Measurements from ENCODE around the gene IL1F10. TPM values are rescaled to one million over a fixed set of nuclear protein-coding genes. Genes with fewer than 3 reads are reported as not detected.
A peak's percentile ranks its signal among the peaks of the same experiment; 100 is the strongest.

IL1F10 gene
- total RNA-seq, 1 experiment from 2014 or later: not detected

DNA sequence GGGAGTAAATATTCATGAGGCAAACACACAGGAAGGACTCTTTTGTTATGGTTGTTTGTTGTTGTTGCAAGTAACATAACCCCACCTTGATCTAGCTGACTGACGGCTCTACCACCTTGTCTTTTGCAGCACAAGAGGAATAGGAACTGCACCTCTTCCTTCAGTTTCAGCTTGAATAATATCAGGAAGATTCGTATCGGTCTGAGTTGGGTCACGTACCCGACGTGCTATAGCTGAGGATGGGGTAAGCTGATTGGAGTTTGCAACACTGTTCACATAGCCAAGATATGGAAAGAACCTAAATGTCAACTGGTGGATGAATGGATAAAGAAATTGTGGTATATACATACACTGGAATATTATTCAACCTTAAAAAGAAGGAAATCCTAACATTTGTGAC, 45.1 kb downstream of the IL1F10 start:
- DNase-seq (ENCODE audit: low read depth): no peak

DNA sequence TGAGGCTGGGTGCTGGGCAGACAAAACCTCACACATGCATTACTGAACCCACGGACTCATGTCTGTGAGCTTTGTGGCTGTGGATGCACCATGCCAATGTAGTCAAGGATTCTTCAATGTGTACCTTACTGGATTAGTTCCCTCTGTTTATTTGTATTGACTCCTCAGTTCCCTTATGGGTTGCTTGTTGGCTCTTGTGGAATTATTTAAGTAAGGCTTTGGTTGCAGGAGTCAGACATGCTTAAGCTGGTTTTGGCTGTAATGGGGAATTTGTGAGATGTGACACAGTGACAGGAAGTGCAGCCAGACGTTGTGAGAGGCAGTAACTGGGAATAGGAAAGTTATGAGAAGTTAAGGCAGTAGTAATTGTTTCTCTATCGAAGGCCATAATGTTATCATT, 46.0 kb downstream of the IL1F10 start:
- no peak for DNase-seq (ENCODE audit: low read depth)

DNA sequence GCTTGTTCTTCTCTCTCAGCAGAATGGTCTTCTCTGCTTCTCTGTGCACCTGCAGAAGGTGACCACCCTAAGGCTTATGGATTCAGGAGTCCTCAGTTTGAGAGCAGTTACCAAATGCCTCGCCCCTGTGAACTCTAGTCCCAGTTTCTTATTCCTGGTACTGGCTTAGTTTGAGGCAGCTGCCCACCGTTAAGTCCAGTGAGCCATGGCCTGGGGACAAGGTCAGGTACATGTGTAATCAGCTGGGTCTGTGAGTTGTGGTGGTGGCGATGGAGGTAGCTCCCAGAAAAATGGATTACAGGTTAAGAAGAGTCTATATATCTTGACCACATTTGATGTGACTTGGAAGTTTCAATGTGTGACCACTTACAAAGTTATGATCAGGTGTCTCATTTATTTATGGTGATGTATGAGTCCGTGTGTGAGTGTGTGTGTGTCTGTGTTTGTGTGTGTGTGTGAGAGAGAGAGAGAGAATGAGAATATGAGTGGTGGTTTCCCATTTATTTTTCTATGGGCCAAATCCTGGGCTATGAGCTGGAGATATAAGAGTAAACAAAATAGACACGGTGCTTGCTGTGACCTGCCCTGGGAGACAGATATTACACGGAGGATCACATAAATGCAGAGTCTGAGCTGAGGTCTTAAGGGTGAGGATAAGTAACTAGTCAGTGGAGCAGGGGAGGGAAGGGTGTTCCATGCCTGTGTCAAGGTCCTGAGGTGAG, 46.6 kb downstream of the IL1F10 start:
- no peak for DNase-seq (ENCODE audit: low read depth)

DNA sequence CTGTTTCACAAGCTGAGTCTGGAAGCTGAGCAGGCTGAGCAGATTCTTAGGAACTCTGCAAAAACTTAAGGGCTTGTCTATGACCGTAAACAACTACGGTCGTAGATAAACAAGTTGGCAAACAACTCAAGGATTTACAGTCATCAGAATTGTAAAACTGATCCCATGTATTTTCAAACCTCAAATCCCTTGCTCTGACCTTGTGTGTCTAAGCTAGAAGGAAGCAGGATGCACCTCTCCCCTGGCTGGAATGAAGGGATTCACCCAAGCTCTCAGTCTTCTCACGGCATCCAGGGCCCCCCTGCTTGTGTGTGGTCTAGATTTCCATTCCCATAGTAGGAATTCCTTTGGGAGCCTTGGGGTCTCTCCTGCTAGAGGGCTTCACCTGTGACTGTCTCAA, 47.2 kb downstream of the IL1F10 start:
- DNase-seq (ENCODE audit: low read depth): no peak

DNA sequence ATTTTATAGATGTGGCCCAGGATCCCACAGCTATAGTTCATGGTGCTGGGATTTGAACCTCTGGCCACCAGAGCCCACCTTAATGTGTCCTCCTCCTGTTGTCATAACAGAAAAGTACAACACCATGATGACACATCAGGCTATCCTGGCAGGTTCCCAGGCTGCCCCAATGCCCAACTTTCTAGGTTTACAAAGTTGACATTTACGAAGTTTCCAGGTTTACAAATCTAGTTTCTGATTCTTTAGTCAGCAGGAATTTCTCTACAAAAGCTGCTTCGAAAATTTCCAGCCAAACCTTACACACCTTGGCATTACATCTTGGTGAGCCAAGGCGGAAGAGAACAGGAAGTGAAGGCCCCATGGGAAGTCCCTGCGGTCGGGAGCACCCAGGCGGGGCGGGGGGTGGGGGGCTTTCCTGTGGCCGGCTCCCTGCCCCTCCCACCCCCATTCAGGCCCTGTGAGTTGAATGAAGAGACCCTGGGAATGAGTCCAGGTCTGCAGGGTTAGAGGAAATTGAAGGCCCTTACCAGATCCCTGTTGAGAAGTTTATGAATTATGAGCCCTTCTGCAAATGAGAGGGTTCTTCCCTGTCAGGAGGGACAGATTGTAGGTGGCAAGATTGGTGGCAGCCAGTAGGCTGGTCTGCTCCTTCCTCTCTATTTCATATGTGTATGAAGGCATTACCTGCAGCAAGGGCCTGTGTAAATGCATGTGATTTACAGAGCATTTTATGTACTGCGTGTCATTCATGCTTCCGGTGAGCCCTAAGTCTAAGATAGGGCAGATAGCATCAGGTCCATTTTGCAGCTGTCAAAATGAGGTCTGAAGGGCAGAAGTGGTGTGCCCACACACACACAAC, 48.6 kb downstream of the IL1F10 start:
- peak; percentile 41 for DNase-seq (ENCODE audit: low read depth)

DNA sequence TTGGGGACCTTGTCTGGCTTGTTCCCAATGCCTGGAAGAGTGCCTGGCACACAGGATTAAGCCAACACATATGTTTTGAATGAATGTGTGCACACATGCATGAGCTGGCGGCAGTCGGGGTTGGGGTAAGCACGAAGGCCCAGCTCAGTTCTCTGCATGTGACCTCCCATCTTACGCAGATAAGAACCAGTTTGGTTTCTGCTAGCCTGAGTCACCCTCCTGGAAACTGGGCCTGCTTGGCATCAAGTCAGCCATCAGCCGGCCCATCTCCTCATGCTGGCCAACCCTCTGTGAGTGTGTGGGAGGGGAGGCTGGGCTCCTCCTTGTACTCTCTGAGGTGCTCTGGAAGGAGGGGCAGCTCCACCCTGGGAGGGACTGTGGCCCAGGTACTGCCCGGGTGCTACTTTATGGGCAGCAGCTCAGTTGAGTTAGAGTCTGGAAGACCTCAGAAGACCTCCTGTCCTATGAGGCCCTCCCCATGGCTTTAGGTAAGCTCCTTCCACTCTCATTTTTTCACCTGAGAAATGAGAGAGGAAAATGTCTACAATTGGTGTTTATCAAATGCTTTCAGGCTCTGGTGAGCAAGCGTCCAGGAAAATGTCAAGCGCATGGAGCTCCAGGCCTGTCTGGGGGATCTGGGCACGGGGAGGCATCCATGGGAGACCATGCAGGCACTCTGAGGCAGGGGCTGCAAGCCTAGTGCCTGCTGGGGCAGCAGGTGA, 49.9 kb downstream of the IL1F10 start:
- DNase-seq (ENCODE audit: low read depth): peak; percentile 97

DNA sequence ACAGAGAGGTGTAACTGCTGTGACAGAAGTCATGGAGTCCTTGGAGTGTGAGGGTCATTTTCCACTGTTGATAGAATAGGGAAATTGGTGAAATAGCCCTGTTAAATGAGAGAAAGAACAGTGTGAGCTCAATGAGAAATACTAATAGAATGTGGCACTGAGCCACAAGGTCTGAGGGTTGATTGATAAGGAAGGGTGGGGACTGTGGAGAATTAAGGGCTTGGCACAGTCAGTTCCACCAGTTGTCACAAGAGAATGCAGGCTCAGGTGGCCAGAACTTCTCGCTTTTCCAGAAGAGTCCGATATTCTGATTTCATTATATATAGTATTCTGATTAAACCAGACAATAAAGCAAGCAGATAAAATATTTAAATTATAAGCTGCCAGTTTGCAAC, 50.5 kb downstream of the IL1F10 start:
- no peak for DNase-seq (ENCODE audit: low read depth)

DNA sequence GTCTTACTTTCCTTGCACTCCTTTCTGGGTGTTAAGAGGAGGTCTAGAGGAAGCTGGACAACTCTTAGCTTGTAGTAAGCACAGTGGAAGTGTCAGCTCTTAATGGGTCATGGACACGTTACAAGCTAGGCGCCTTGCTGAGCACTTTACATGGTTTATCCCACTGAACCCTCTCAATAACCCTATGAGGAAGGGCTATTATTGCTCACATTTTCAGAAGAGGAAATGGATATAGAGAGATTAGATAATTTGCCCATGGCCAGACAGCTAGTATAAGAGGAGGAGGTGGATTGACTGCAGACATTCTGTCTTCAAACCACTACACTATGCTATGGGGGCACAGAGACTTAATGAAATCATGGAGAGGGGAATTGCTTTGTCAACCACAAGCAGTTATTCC, 51.3 kb downstream of the IL1F10 start:
- DNase-seq (ENCODE audit: low read depth): no peak

DNA sequence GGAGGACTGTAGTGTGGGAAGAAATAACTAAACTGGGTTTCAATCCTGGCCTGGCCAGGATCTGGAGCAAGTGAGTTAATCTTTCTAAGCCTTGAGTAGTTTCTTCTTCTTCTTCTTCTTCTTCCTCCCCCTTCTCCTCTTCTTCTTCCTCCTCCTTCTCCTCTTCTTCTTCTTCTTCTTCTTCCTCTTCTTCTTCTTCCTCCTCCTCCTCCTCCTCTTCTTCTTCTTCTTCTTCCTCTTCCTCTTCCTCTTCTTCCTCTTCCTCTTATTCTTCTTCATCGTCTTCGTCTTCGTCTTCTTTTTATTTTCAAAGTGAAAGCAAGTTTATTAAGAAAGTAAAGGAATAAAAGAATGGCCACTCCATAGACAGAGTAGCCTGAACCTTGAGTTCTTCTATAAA, 53.1 kb downstream of the IL1F10 start:
- no peak for DNase-seq (ENCODE audit: low read depth)

DNA sequence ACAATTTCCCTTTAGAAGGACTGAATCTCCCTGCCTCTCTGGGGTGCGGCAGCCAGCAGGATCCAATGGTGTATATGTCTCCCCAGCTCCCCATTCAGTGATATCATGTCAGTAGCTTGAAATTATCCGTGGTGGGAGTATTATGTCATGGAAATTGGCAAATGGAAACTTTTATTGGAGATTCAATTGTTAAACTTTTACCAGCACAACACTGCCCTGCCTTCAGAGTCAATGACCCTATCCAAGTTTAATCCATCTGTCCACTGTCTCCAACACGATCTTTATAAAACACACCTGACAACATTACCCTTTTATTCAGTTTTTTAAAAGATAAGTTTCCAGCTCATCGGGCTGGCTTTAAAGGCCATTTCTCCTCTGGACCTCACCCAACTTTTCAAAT, 54.6 kb downstream of the IL1F10 start:
- no peak for DNase-seq (ENCODE audit: low read depth)

DNA sequence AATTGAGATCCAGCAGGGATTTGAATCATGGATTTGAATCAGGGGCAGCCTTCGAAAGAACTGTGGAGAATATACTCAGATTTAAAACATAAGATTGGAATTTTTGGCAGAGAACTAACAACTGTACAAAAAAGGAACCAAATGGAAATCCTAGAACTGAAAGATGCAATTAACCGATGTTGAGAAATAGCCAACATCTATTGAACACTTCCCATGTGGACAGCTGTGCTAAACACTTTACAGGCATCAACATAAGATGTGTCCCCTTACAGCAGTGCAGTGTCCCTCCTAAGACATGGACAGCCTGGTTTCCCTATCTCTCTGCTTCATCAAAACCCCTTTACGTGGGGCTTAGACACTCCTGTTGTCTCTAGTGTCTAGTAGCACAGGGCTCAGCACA, 56.0 kb downstream of the IL1F10 start:
- no peak for DNase-seq (ENCODE audit: low read depth)

DNA sequence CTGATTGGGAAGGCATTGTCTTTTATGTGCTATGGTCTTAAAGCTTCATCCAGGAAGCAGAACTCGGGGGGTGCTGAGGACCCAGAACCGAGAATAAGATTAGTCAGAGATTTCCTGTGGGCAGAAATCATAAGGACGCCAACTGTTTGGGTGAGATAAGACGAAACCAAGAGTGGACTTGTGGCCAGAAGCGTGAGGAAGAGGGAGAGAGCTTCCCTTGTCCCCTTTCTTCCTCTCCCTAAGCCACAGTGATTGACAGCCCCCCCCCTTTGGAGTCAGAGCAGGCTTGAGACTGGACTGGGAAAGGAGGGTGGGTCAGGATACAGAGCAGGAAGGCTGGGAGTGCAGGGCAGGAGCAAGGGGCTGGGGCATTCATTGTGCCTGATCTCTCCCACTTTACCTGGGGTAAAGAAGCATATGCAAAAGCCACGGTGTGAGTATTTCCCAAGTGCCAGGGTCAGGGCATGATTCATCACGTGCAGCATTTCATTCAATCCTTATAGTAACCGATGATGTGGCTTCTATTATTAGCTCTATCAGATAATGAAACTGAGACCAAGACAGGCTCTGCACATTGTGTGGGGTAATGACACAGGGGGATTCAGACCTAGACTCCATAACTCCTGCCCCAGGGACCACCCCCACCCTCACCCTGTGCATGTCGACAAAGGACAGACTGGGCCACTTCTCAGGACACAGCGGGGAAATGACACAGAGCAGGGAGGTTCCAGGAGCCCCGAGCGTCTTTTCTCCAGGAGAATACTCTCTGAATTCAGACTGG, 56.6 kb downstream of the IL1F10 start:
- DNase-seq (ENCODE audit: low read depth): peak; percentile 50

Other genes with a start within 250 kb of the IL1F10 start
- gene IL1B, start 231.2 kb upstream of the IL1F10 start, total RNA-seq (2014; rRNA removed; shearing (Covaris generic)): 57.5 and 71.6 TPM in 2 replicates
- 0.36 and 0.49 TPM in 2 replicates for gene IL37, start 156.8 kb upstream of the IL1F10 start, total RNA-seq (2014; rRNA removed; shearing (Covaris generic))
- 0.24 and 0.59 TPM in 2 replicates for gene IL36G, start 90.0 kb upstream of the IL1F10 start, total RNA-seq (2014; rRNA removed; shearing (Covaris generic))
- not detected in 2 replicates for gene IL36A, start 62.5 kb upstream of the IL1F10 start, total RNA-seq (2014; rRNA removed; shearing (Covaris generic))
- gene IL36B, start 15.1 kb upstream of the IL1F10 start, total RNA-seq (2014; rRNA removed; shearing (Covaris generic)): not detected in 2 replicates
- not detected in 2 replicates for gene IL36RN, start 8.8 kb upstream of the IL1F10 start, total RNA-seq (2014; rRNA removed; shearing (Covaris generic))
- gene IL1RN, start 59.6 kb downstream of the IL1F10 start, total RNA-seq (2014; rRNA removed; shearing (Covaris generic)): 0.48 TPM in 1 of 2 replicates, not detected in the other
- 2.5 and 5.9 TPM in 2 replicates for gene PSD4, start 106.0 kb downstream of the IL1F10 start, total RNA-seq (2014; rRNA removed; shearing (Covaris generic))
- gene PAX8, start 211.0 kb downstream of the IL1F10 start, total RNA-seq (2014; rRNA removed; shearing (Covaris generic)): 5.4 and 12.6 TPM in 2 replicates

Data from RPMI7951 (cell line).